Stimulated activated naive CD8-positive, alpha-beta T cell treated with anti-CD3 and anti-CD28 coated beads, Interleukin-15, Interleukin-2, amounts not matched to agents 100 U/mL and 50 U/mL, for 24 hours (primary cell): ENCODE measurements around the gene ELAPOR1.
A peak's percentile ranks its signal among the peaks of the same experiment; 100 is the strongest.
"Not testable (repeated sequence)": the region's sequence is repeated elsewhere in the genome, so short reads cannot be mapped to it uniquely, and the experiment has no call there.

Experiments
- ATAC-seq: fragments of 150-1000 bp; cut with Tn5 transposase; one replicate; pipeline ENCODE4 v1.10.0; 2021
- DNase-seq: peaks from one replicate; pipeline ENCODE4 v3.0.0; 2021

Gene ELAPOR1

DNA sequence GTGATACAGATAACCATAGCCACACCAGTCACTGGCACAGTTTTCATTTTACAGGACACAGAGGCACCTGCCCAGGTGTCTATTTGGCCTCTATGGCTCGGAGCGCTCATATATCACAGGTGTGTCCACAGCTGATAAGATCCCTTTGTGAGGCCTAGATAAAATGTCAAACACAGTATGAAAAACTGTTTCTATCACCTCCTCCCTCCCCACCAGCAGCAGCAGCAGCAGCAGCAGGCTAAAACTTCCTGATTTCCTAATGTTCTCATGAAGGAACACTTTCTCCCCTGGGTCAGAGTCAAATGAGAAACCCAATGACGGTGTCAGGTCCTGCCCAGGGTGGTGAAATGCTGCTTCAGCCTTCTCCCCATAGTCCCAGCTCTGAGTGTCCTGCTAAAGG, 24.4 kb downstream of the ELAPOR1 start:
- DNase-seq, result no peak
- no peak for ATAC-seq

DNA sequence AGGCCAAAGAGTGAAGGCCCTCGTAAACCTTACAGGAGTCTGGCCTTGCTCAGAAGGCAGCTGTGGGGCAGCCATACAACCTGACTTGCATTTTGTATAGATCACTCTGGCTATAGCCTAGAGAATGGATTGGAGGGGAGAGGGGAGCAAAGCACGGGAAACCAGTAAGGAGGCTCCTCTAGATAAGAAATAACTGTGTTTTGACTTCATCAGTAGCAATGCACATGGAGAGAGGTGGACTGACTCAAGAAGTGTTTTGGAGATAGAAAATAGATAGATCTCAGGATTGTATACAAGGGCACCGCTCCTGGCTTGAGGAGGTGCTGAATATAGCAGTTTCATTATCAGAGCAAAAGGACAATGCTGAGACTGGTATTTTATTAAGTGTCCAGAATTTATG, 26.5 kb downstream of the ELAPOR1 start:
- ATAC-seq (no peak), DNase-seq (no peak)

DNA sequence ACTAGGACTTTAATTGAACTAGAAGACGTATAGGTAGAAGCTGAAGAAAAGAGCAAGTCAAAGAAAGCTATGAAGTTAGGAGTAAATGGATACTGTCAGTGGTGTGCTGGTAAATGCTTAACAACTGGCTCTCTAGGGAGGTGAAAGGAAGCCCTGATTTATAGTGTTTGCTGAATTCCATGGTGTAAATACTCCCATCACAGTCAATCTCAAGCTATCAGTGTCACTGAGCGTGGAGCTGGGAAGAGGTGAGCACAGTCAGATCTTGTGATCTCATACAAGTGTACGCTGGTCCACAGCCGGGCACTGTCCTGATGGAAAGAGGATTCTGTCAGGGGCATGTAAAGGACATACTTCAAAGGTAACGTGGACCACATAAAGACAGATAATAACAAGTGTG, 28.3 kb downstream of the ELAPOR1 start:
- DNase-seq (no peak), ATAC-seq (no peak)

DNA sequence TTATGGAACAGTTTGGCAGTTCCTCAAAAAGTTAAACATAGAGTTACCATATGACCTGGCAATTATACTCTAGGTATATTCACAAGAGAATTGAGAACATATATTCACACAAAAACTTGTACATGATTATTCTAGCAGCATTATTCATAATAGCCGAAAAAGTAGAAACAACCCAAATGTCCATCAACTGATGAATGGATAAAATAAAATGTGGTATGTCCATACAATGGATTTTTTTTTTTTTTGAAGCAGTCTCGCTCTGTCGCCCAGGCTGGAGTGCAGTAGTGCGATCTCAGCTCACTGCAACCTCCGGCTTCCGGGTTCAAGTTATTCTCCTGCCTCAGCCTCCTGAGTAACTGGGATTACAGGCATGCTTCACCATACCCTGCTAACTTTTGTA, 28.8 kb downstream of the ELAPOR1 start:
- DNase-seq, ATAC-seq: not testable (repeated sequence)

DNA sequence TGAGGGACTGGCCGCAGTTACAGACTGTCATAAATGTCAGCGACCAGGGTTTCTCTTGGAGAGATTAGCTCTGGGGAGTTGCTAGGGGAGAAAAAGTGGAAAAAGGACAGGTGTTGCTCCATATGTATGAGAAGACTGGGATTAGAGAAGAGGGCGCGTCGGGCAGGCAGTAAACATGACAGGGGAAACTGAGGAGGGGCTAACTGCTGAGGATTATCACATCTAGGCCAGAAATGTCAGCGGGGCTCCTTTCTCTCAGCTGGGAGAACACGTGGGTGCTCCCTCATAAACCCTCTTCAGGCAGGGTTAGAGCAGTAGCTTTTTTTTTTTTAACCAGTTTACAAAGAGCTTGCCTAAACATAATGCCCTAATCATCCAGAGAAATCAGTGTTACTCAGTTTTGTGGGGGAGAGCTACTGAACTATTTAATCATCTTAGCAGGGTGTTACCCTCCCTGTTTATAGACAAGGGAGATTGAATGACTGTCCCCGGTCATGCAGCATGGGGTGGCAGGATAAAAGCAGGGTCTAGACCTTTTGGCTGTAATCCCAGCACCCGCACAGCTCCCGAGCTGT, 35.2 kb downstream of the ELAPOR1 start:
- DNase-seq, result no peak
- no peak for ATAC-seq

DNA sequence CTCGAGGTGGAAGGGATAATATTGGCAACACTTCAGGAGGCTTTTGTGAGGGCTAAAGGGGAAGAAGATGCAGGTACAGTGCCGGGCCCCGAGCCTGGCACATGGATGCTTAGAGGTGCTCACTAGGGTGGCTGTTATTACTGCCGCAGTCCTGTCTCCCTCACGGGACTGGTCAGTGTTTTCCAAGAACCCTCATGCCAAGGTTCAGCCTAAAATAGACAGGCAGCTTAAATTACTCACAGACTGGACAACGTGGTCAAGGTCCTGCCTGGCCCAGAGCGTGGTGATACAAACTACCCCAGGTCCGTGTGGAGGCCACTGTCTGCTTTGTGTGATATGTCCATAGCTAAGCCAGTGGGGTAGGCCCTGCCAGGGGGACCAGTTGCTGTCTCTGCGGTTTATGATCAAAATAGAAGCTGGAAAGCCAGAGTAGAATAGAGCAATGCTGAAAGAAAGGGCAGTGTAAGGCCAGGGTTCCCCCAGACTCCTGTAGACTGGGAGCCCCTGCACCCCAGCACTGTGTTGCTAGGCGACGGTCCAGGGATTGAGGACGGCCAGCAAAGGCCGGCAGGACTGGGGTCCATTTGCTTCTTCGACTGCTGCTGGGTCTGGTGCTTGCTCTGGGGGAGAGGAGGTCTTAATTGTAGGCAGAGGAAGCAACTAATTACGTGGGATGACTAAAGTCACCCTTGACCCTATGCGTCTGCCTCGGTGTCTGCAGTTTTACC, 36.1 kb downstream of the ELAPOR1 start:
- ATAC-seq (no peak), DNase-seq (no peak)

DNA sequence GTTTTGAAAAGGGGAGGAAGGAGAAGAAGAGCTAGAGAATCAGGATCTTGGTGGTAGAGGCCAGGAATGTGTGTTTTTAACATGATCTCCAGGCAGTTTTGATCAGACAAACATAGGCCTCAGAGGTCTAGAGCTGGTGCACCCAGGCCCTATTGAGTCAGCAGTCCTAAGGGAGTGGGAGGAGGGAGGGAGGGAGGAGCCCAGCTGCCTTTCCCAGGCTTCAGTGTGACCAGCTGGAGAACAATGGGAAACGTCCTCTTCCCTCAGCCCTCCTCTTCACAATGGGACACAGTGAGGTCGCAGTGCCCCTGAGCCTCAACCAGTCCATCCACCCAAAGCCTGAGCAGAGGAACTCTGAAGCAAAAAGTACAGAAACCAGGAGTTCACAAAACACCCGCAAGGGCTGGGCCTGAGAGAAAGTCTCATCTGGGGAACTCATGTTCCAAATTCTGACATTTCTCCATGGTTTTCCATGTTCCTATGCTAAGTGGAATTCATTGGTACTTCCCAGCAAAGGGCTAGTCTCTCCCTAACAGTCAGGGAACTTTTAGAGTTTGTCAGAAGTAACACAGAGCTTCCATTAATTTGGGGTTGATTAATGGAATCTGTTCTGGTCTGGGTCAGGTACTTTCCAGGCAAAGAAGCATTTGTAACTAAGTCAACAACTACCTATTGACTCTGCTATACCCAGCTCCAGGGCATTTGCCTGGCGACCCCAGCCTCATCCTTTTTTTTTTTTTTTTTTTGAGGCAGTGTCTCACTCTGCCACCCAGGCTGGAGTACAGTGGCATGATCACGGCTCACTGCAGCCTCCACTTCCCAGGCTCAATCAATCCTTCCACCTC, 37.5 kb downstream of the ELAPOR1 start:
- DNase-seq, result no peak
- ATAC-seq, result no peak

DNA sequence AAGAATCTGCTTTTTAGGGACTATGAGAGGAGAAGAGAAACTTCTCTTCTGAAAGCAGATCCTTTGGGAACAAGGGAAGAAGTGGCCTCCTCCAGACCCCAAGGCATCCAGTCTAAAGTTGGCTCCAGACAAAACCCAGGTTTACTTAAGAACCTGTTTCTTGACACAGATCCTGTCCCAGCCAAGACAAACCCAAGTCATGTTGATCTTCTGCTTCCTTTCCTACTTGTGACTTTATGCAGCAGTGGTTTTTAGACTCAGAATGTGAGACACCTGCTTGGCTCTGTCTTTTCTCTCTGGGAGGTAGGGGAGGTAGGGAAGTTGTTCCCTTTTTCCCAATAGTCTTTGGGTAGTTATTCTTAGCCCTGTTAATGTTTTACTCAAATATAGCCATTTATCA, 38.3 kb downstream of the ELAPOR1 start:
- ATAC-seq, result no peak
- no peak for DNase-seq

DNA sequence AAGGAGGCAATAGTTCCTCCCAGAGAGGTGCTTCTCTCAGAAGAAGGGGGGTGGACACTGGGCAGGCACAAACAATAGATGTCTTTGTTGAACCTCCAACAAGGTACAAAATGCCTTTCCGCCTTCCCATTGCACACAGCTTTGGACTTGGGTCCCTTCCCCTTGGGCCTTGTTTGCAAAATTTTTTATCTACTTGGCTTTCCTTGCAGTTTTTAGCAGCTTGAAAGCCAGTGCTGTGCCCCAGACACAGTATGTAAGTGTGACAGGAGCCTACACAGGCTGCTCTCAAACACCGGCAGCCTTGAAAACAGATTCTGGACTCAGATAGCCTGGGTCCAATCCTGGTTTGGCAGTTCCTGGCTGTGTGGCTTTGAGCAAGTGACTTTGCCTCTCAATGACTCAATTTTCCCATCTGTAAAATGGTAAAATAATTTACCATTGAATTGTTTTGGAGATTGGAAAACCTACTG, 43.0 kb downstream of the ELAPOR1 start:
- DNase-seq (no peak), ATAC-seq (no peak)

DNA sequence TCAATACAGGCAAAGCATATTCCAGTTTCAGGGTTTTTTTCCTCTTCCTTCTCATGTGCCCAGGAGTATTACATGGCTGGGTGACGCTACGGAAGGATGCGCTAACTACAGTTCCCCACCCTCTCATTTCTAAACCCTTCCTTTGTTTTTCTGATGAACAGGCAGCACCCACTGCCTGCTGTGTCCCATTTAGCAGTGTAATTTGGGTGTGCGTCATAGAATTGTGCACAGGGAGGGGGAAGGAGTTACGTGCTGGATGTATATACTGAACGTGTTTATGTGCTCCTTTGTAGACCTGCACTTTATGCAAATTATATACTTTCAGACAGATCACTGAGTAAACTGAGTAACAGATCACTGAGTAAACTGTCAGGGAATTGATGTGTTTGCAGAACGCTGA, 44.5 kb downstream of the ELAPOR1 start:
- DNase-seq (no peak), ATAC-seq (no peak)

DNA sequence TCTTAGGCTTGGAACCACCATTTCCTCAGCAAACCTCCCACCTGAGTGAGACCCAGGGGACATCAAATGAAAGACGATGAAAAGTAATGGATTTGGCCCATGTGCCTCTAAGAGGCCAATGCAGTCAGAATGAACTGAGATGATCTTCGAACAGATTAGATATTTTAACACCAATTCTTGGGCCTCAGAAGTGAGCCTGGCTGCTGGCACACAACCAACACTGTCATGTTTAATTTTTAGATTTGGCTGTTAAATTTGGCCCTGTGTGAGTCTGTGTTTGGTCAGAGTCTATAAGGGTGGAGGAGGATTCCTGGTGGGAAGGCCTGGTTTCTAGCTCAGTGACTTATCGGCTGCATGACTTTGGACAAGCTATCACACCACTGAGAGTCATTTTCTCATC, 45.4 kb downstream of the ELAPOR1 start:
- no peak for DNase-seq
- no peak for ATAC-seq

DNA sequence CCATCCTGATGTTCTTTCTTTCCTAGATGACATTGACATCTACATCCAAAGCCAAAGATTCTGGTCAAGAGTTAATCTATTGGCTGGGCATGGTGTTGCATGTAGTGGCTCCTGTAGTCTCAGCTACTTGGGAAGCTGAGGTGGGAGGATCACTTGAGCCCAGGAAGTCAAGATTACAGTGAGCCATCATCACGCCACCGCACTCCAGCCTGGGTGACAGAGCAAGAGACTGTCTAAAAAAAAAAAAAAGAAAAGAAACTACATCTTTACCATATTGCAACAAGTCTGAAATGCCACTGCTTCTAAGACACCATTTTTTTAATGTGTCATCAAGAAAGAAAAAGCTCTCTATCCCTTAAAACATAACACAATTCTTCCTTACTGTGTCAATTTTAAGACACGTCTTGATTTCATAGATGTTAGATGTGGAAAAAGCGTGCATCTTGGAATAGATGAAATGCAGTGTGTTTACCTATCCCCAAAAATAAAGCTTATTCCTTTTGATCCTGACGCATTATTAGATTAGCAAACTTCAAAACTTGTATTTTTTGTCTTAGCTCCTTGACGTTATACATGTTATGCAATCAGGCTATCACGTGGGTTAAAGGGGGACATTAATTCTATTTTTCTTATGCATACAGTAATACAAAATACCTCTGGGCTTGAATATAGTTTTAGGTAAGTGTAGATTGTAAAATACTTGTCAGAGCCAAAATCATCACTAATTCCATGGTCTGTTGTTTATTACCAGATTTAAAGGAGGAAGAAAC, 46.3 kb downstream of the ELAPOR1 start:
- ATAC-seq (no peak), DNase-seq (no peak)

DNA sequence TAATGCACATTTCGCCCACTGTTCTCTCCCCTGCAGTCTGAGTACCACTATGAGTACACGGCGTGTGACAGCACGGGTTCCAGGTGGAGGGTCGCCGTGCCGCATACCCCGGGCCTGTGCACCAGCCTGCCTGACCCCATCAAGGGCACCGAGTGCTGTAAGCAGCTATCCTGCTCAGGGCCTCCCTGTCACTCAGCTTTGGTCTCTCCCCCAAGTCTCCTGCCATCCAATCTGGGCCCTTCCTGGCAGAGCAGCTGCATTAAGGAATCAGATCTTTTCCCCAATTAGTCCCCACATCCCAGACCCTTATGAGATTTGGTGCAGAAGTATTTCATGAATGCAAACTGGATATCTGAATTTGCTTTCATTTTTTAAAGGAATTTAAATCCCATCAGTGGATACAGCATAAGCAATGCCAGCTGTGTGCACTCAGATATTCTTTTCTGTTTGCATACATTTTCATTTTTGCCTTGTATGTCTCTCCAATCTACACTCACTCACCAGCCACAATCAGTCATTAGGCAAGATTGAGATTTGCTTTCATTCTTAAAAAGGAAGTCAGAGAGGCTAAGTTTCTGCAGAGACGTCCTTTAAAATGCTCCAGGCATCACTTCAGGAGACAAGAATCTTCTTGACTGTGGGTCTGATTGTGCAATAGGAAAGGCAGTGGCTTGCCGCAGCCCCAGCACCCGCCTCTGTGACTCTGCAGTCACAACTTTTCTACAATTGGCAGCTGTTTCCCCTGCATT, 48.1 kb downstream of the ELAPOR1 start:
- peak; percentile 8 for DNase-seq

DNA sequence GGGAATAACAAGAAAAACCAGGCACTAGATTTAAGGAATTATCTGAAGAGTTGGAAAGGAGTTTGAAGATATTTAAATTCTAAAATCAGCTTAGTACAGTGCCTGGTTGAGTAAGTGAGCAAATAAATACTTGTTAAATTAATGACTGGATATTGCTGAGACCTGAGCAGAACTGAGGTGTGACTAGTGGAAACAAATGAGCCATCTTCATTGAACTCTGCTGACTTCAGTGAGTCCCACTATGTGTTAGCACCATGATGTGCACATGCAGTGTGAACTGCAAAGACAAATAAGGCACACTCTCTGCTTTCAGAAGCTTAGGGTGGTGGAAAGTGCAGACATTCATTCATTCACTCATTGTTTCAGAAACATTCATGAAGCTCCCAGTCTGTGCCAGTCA, 48.7 kb downstream of the ELAPOR1 start:
- ATAC-seq (peak; percentile 42), DNase-seq (no peak)

More for the DNA sequence above, 48.1 kb downstream of the ELAPOR1 start:
- ATAC-seq, result peak; percentile 75

DNA sequence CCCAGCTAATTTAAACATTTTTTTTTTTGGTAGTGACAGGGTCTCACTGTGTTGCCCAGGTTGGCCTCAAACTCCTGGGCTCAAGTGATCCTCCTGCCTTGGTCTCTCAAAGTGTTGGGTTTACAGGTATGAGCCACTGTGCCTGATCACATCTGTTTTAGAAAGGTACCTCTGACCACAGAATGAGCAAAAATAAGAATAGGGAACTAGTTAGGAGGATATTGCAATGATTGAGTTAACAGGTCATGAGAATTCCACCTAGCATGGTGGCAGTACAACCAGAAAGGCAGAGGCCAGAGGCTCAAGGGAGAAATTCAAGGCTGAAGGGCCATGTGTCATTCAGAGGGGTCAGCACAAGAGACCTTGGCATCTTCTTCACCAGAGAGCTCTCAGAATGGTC, 49.6 kb downstream of the ELAPOR1 start:
- DNase-seq (no peak), ATAC-seq (no peak)
